OCI-LY3 (cell line): Measurements from ENCODE around the gene PCDHGA7.
"Not testable (repeated sequence)": the region's sequence is repeated elsewhere in the genome, so short reads cannot be mapped to it uniquely, and the experiment has no call there.

ENCODE experiments used
- H2AFZ ChIP-seq: fragments of 200-600, 300-600 bp; shearing (Covaris generic); 2 replicates; pipeline ENCODE4 v1.6.0; 2014; ENCODE audit warnings: antibody characterized with exemption, low read depth, low read length
- H3K27ac ChIP-seq: fragments of 200-600, 300-600 bp; sonication (generic); 2 replicates; pipeline ENCODE4 v1.5.1; 2014; ENCODE audit warnings: mild to moderate bottlenecking, low read length, moderate library complexity, mixed read lengths
- H3K27me3 ChIP-seq: fragments of 200-600, 300-600 bp; sonication (generic); 2 replicates; pipeline ENCODE4 v1.6.1; 2014; ENCODE audit warnings: low read depth, low read length, mixed read lengths
- H3K36me3 ChIP-seq: fragments of 200-600, 300-600 bp; sonication (generic); replicated peaks from 2 replicates; pipeline ENCODE3; 2014; ENCODE audit warnings: low read depth, low read length, mixed read lengths
- H3K4me1 ChIP-seq: fragments of 300-600, 200-600 bp; sonication (generic); 2 replicates; pipeline ENCODE4 v1.6.1; 2014; ENCODE audit warnings: low read length, mixed read lengths
- H3K4me2 ChIP-seq: fragments of 200-600, 300-600 bp; sonication (generic); 2 replicates; pipeline ENCODE4 v1.6.1; 2014; ENCODE audit warnings: low read length, mixed read lengths
- H3K4me3 ChIP-seq: fragments of 300-600, 200-600 bp; sonication (generic); 2 replicates; pipeline ENCODE4 v1.5.1; 2014; ENCODE audit warnings: antibody characterized with exemption, mild to moderate bottlenecking, low read length, moderate library complexity
- H3K79me2 ChIP-seq: fragments of 300-600, 200-600 bp; shearing (Covaris generic); 2 replicates; pipeline ENCODE4 v1.6.1; 2014; ENCODE audit warnings: mild to moderate bottlenecking, low read length, mixed read lengths
- H3K9ac ChIP-seq: fragments of 300-600, 200-600 bp; shearing (Covaris generic); 2 replicates; pipeline ENCODE4 v1.6.0; 2014; ENCODE audit warnings: mild to moderate bottlenecking, low read length, moderate library complexity
- H3K9me3 ChIP-seq: fragments of 200-600, 300-600 bp; shearing (Covaris generic); 2 replicates; pipeline ENCODE4 v1.6.1; 2014; ENCODE audit warnings: low read length, mixed read lengths; ENCODE audit not compliant: insufficient read depth
- H4K20me1 ChIP-seq: fragments of 200-600, 300-600 bp; sonication (generic); 2 replicates; pipeline ENCODE4 v1.6.1; 2016; ENCODE audit warnings: low read length, mixed read lengths; ENCODE audit not compliant: insufficient read depth
- CTCF ChIP-seq: fragments of 200-600, 300-600 bp; sonication (generic); IDR thresholded peaks from 2 replicates; pipeline ENCODE4 v1.5.1; 2014; ENCODE audit warnings: antibody characterized with exemption, low read length, low read depth
- EZH2phosphoT487 ChIP-seq: fragments of 200-600 bp; shearing (Covaris generic); IDR thresholded peaks from 2 replicates; pipeline ENCODE4 v1.6.1; 2018; ENCODE audit warnings: antibody characterized with exemption, mixed run types, low read depth

Gene PCDHGA7

DNA sequence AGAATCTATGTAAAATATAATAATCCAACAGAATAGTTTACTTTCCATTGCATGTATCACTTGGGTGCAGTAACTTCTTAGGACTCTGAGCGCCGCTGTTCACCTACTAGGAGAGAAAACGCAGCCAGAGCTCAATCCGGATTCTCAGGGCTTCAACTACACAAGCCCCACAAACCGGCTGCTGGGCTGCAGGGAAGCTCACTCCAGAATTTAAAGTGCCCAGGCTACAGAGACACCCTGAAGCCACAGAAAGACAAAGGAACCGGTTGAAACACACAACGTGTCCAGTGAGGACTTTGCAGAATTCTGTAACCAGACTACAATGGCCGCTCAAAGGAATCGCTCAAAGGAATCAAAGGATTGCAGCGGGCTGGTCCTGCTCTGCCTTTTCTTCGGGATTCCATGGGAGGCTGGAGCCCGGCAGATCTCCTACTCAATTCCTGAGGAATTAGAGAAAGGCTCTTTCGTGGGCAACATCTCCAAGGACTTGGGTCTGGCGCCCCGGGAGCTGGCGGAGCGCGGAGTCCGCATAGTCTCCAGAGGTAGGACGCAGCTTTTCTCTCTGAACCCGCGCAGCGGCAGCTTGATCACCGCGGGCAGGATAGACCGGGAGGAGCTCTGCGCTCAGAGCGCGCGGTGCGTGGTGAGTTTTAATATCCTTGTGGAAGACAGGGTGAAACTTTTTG lies 30.5 kb downstream of the PCDHGA7 start, which contains the start of gene PCDHGA10:
PCDHGA10 (plus strand) TSS at position 134 of the 686 bp plus-strand sequence; CDS start at position 323, 189 bp downstream.
- Histone ChIP-seq H2AFZ (peak within 1 kb of the TSS; percentile 97), H3K9me3 (no peaks in the 10 kb centered on the region)
- TF ChIP-seq CTCF = peak; percentile 66
- no peak for TF ChIP-seq EZH2phosphoT487

DNA sequence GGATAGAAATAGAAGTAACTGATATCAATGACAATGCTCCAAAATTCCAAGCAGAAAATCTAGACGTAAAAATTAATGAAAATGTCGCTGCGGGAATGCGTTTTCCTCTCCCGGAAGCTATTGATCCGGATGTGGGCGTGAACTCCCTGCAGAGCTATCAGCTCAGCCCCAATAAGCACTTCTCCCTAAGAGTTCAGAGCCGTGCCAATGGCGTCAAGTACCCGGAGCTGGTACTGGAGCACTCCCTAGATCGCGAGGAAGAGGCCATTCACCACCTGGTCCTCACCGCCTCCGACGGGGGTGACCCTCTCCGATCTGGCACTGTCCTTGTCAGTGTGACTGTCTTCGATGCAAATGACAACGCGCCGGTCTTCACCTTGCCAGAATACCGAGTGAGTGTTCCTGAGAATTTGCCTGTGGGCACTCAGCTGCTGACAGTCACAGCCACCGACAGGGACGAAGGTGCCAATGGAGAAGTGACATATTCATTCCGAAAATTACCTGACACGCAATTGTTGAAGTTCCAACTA lies 31.1 kb downstream of the PCDHGA7 start:
- Histone ChIP-seq H3K36me3 (no peaks in the 10 kb centered on the region), H3K4me3 (peak overlapping the region; percentile 89), H3K9ac (peak overlapping the region; percentile 59), H3K79me2 (no peaks in the 10 kb centered on the region), H2AFZ (peak overlapping the region; percentile 97), H3K9me3 (no peaks in the 10 kb centered on the region), H3K27me3 (no peaks in the 10 kb centered on the region), H3K4me1 (no peaks in the 10 kb centered on the region), H3K27ac (no peak overlapping the region), H4K20me1 (no peaks in the 10 kb centered on the region), H3K4me2 (peak overlapping the region; percentile 83)
- TF ChIP-seq CTCF (no peak), EZH2phosphoT487 (no peak)

More for the DNA sequence above, 30.5 kb downstream of the PCDHGA7 start, which contains the start of gene PCDHGA10:
- Histone ChIP-seq H3K36me3 (no peaks in the 10 kb centered on the region), H3K4me3 (peak within 1 kb of the TSS; percentile 89), H3K4me1 (no peaks in the 10 kb centered on the region), H3K27ac (no peak within 1 kb of the TSS), H3K4me2 (peak within 1 kb of the TSS; percentile 83), H3K9ac (peak within 1 kb of the TSS; percentile 59), H3K27me3 (no peaks in the 10 kb centered on the region), H3K79me2 (no peaks in the 10 kb centered on the region), H4K20me1 (no peaks in the 10 kb centered on the region)

DNA sequence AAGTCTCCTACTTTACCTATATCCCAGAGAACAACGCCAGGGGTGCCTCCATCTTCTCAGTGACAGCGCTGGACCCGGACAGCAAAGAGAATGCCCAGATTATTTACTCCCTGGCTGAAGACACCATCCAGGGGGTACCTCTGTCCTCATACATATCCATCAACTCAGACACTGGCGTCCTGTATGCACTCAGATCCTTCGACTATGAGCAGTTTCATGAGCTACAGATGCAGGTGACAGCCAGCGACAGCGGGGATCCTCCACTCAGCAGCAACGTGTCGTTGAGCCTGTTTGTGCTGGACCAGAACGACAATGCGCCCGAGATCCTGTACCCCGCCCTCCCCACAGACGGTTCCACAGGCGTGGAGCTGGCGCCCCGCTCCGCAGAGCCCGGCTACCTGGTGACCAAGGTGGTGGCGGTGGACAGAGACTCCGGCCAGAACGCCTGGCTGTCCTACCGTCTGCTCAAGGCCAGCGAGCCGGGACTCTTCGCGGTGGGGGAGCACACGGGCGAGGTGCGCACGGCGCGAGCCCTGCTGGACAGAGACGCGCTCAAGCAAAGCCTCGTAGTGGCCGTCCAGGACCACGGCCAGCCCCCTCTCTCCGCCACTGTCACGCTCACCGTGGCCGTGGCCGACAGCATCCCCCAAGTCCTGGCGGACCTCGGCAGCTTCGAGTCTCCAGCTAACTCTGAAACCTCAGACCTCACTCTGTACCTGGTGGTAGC lies 32.2 kb downstream of the PCDHGA7 start:
- not testable (repeated sequence) for H2AFZ ChIP-seq, H3K36me3 ChIP-seq, H3K79me2 ChIP-seq, H3K27ac ChIP-seq, H3K27me3 ChIP-seq, H3K9ac ChIP-seq, H4K20me1 ChIP-seq, H3K4me2 ChIP-seq, H3K9me3 ChIP-seq, H3K4me3 ChIP-seq, H3K4me1 ChIP-seq

- H3K27me3 ChIP-seq, H4K20me1 ChIP-seq, H3K9ac ChIP-seq, H3K36me3 ChIP-seq, H3K4me3 ChIP-seq, H3K79me2 ChIP-seq, H3K4me1 ChIP-seq, H3K9me3 ChIP-seq, H3K4me2 ChIP-seq, H2AFZ ChIP-seq, H3K27ac ChIP-seq: not testable (repeated sequence)
Measured at GRCh38 chr5:141415275-141415618, 32.7 kb downstream of the PCDHGA7 start.
